Thymus (tissue), 11 donors: Measurements from ENCODE around the gene SLC34A1. TPM values are rescaled to one million over a fixed set of nuclear protein-coding genes. Genes with fewer than 3 reads are reported as not detected.

ENCODE experiments used
- DNase-seq, 9 donors: peaks; one replicate each; pipeline ENCODE4 v3.0.0-alpha.2; 2013; ENCODE audit warnings: low spot score in 9 of 9, low read depth in 6 of 9, missing footprints in 1 of 9
- H3K27ac ChIP-seq, 2 donors: one replicate each; pipeline ENCODE4 v1.5.1; 2013; ENCODE audit warnings: control low read depth in 1 of 2, low read depth in 1 of 2, low read length in 1 of 2, mild to moderate bottlenecking in 1 of 2, moderate library complexity in 1 of 2
- H3K27me3 ChIP-seq, 2 donors: one replicate each; pipeline ENCODE4 v1.5.1; 2013; ENCODE audit warnings: low read length in 1 of 2; ENCODE audit not compliant: control insufficient read depth in 2 of 2, insufficient read depth in 1 of 2
- H3K36me3 ChIP-seq, 2 donors: one replicate each; pipeline ENCODE4 v1.5.1; 2013; ENCODE audit warnings: low read length in 1 of 2, mild to moderate bottlenecking in 1 of 2, moderate library complexity in 1 of 2; ENCODE audit not compliant: control insufficient read depth in 2 of 2, insufficient read depth in 2 of 2
- H3K4me1 ChIP-seq, 2 donors: one replicate each; pipeline ENCODE4 v1.5.1; 2013; ENCODE audit warnings: low read length in 2 of 2; ENCODE audit not compliant: control insufficient read depth in 2 of 2, insufficient read depth in 2 of 2
- H3K4me3 ChIP-seq, 2 donors: one replicate each; pipeline ENCODE4 v1.5.1; 2013; ENCODE audit warnings: low read length in 2 of 2, control low read depth in 1 of 2, mild to moderate bottlenecking in 1 of 2
- H3K9me3 ChIP-seq, 2 donors: one replicate each; pipeline ENCODE4 v1.5.1; 2013; ENCODE audit warnings: low read length in 1 of 2, mild to moderate bottlenecking in 1 of 2; ENCODE audit not compliant: control insufficient read depth in 2 of 2, insufficient read depth in 1 of 2
- WGBS: extraction: QIAGEN DNeasy Blood & Tissue Kit; methylation state at CpG from one replicate; pipeline ENCODE4 v1.1.7; 2013; 5-methylcytosine and 5-hydroxymethylcytosine counted together
- polyA plus RNA-seq: library from polyadenylated mRNA; stranded (reverse); fragments of 200-250 nt; gene quantifications from one replicate; pipeline ENCODE4 v1.2.3, GENCODE V29; 2013
- total RNA-seq: library from RNA; stranded (reverse); fragments of 120-200 nt; gene quantifications from one replicate; pipeline ENCODE4 v1.2.4, GENCODE V29; 2013
- donor health status: healthy.

The SLC34A1 gene
- total and polyA plus RNA-seq, 2 donors = 0.02 to 0.05 TPM

DNA sequence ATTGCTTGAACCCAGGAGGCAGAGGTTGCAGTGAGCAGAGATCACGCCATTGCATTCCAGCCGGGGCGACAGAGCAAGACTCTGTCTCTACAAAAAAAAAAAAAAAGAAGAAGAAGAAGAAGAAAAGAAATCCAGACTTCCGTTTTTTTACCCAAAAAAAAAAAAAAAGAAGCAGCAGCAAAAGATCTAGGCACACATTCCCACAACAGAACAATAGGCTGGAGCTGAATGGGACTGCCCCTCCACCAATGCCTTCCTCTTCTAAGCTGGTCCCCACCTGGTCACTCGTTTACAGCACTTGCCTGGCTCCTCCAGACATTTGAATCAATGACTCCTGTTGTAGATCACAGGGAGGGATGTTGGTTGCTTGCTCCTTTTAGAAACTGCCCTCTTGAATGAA, 31.1 kb upstream of the SLC34A1 start:
- Histone ChIP-seq H3K9me3 (peaks cover 0 to 12% of the 10 kb centered on the region in 2 donors), H3K27ac (no peak overlapping the region), H3K36me3 (peaks cover 6 to 12% of the 10 kb centered on the region in 2 donors), H3K27me3 (no peaks in the 10 kb centered on the region), H3K4me3 (no peak overlapping the region), H3K4me1 (peaks cover 34 to 60% of the 10 kb centered on the region in 2 donors)
- DNase-seq = no peak
- WGBS = 69% methylated on average over 5 of the region's 5 CpGs

- Histone ChIP-seq H3K4me3 (no peak overlapping the region), H3K9me3 (peaks cover 0 to 16% of the 10 kb centered on the region in 2 donors), H3K27ac (no peak overlapping the region), H3K4me1 (peaks cover 42 to 68% of the 10 kb centered on the region in 2 donors), H3K27me3 (no peaks in the 10 kb centered on the region), H3K36me3 (peaks cover 3 to 9% of the 10 kb centered on the region in 2 donors)
- no peak for DNase-seq
- 98% methylated on average over 3 of the region's 3 CpGs for WGBS
Observed at GRCh38 chr5:177354256-177354655, 30.0 kb upstream of the SLC34A1 start.

DNA sequence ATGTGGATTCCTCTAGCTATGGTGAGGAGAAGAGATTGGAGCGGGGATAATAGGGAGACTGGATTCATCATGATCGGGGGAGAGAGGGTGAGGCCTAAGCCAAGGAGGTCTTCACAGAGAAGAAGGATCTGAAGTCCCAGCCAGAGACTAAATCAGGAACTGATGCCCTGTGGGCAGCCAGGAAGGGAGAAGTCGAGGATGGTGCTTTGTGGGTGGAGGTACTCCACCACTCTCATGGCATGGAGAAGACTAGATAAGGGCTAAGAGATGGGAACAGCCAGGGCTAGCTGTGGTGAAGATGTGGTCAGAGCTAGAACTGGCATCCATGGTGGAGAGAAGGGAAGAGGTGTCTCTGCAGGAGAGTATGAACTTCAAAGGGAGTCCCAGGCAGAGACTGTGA, 29.5 kb upstream of the SLC34A1 start:
- 73% methylated on average over 3 of the region's 3 CpGs for WGBS
- peaks cover 0 to 16% of the 10 kb centered on the region in 2 donors for H3K9me3 ChIP-seq
- DNase-seq = no peak
- no peaks in the 10 kb centered on the region for H3K27me3 ChIP-seq
- peaks cover 4 to 6% of the 10 kb centered on the region in 2 donors for H3K36me3 ChIP-seq
- H3K4me1 ChIP-seq = peaks cover 46 to 73% of the 10 kb centered on the region in 2 donors
- no peak overlapping the region for H3K27ac ChIP-seq
- no peak overlapping the region for H3K4me3 ChIP-seq

GRCh38 chr5:177355162-177355867, 28.9 kb upstream of the SLC34A1 start:
- peaks cover 47 to 73% of the 10 kb centered on the region in 2 donors for H3K4me1 ChIP-seq
- peaks cover 0 to 6% of the 10 kb centered on the region in 2 donors for H3K36me3 ChIP-seq
- peak overlapping the region in 1 of 2 donors; percentile 87 for H3K27ac ChIP-seq
- no peak overlapping the region for H3K4me3 ChIP-seq
- H3K9me3 ChIP-seq = peaks cover 0 to 16% of the 10 kb centered on the region in 2 donors
- DNase-seq = no peak
- 50% methylated on average over 1 of the region's 1 CpG for WGBS
- H3K27me3 ChIP-seq = no peaks in the 10 kb centered on the region

GRCh38 chr5:177355868-177356168, 28.4 kb upstream of the SLC34A1 start:
- no peak for DNase-seq
- Histone ChIP-seq H3K36me3 (peaks cover 0 to 6% of the 10 kb centered on the region in 2 donors), H3K9me3 (peaks cover 0 to 16% of the 10 kb centered on the region in 2 donors), H3K4me1 (peaks cover 44 to 71% of the 10 kb centered on the region in 2 donors), H3K27me3 (no peaks in the 10 kb centered on the region), H3K4me3 (no peak overlapping the region), H3K27ac (peak overlapping the region in 1 of 2 donors; percentile 87)
- WGBS = 15% methylated on average over 1 of the region's 1 CpG

GRCh38 chr5:177356746-177357145, 27.5 kb upstream of the SLC34A1 start:
- H3K9me3 ChIP-seq = peaks cover 0 to 16% of the 10 kb centered on the region in 2 donors
- no peaks in the 10 kb centered on the region for H3K27me3 ChIP-seq
- peak in 1 of 9 donors; percentile 53 for DNase-seq
- peaks cover 54 to 74% of the 10 kb centered on the region in 2 donors for H3K4me1 ChIP-seq
- H3K27ac ChIP-seq = peak overlapping the region; percentile 87 to 91
- peaks cover 0 to 6% of the 10 kb centered on the region in 2 donors for H3K36me3 ChIP-seq
- no peak overlapping the region for H3K4me3 ChIP-seq
- WGBS = 33% methylated on average over 3 of the region's 3 CpGs

DNA sequence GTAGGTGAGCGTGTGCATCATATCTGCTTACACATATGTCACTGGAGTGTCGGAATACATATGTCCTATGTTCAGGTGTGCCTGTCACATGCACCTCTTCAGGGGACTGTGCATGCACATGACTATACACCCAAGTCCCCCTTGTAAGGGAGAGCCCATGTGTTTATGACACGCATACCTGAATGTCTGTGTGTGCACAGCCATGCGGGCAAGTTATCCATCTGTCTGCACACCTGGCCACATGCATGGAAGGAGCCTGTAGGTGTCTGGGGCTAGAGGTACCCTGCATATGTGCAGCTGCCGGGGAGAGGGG, 27.1 kb upstream of the SLC34A1 start:
- peak overlapping the region; percentile 87 to 91 for H3K27ac ChIP-seq
- peaks cover 0 to 14% of the 10 kb centered on the region in 2 donors for H3K9me3 ChIP-seq
- DNase-seq = no peak
- no peaks in the 10 kb centered on the region for H3K27me3 ChIP-seq
- H3K4me1 ChIP-seq = peaks cover 56 to 74% of the 10 kb centered on the region in 2 donors
- peaks cover 0 to 6% of the 10 kb centered on the region in 2 donors for H3K36me3 ChIP-seq
- WGBS = 49% methylated on average over 5 of the region's 5 CpGs
- H3K4me3 ChIP-seq = peak overlapping the region in 1 of 2 donors; percentile 85

- H3K27ac ChIP-seq = peak within 1 kb of the TSS; percentile 87 to 91
- no peaks in the 10 kb centered on the region for H3K27me3 ChIP-seq
- 3% methylated on average over 37 of the region's 37 CpGs for WGBS
- peak; percentile 65 to 93 (median 81) for DNase-seq
- H3K4me3 ChIP-seq = peak within 1 kb of the TSS; percentile 81 to 85
- H3K4me1 ChIP-seq = peaks cover 60 to 78% of the 10 kb centered on the region in 2 donors
- H3K36me3 ChIP-seq = peaks cover 0 to 6% of the 10 kb centered on the region in 2 donors
- H3K9me3 ChIP-seq = peaks cover 0 to 13% of the 10 kb centered on the region in 2 donors
Observed at GRCh38 chr5:177357459-177358351, 26.5 kb upstream of the SLC34A1 start, which contains the start of gene RGS14. Gene RGS14 (plus strand): TSS chr5:177357924. CDS start chr5:177358025, 101 bp downstream.

GRCh38 chr5:177358370-177358819, 25.8 kb upstream of the SLC34A1 start:
- Histone ChIP-seq H3K4me3 (peak overlapping the region; percentile 81 to 85), H3K4me1 (peaks cover 65 to 84% of the 10 kb centered on the region in 2 donors), H3K9me3 (peaks cover 0 to 13% of the 10 kb centered on the region in 2 donors), H3K36me3 (peaks cover 0 to 6% of the 10 kb centered on the region in 2 donors), H3K27ac (peak overlapping the region; percentile 71 to 87), H3K27me3 (no peaks in the 10 kb centered on the region)
- WGBS = 7% methylated on average over 5 of the region's 5 CpGs
- no peak for DNase-seq
